Superior temporal gyrus (tissue), 1 donor: ENCODE measurements around the gene DYNLT1.

Experiments used
- DNase-seq: peaks from one replicate; pipeline ENCODE4 v3.0.0-alpha.2; 2016; ENCODE audit errors: extremely low spot score

DYNLT1 gene

GRCh38 chr6:158603261-158604047 is 41.1 kb downstream of the DYNLT1 start:
- DNase-seq = no peak

- DNase-seq = no peak
These were observed 44.9 kb downstream of the DYNLT1 start for GRCh38 chr6:158599635-158600034.

GRCh38 chr6:158597565-158597964 is 47.0 kb downstream of the DYNLT1 start:
- DNase-seq = no peak

GRCh38 chr6:158596861-158597260 is 47.7 kb downstream of the DYNLT1 start:
- peak; percentile 27 for DNase-seq

- no peak for DNase-seq
These were observed 49.3 kb downstream of the DYNLT1 start for GRCh38 chr6:158595223-158595622.

GRCh38 chr6:158593670-158594069 is 50.9 kb downstream of the DYNLT1 start:
- no peak for DNase-seq

- DNase-seq = no peak
These were observed 52.7 kb downstream of the DYNLT1 start for GRCh38 chr6:158591810-158592209.

GRCh38 chr6:158591134-158591809 is 53.3 kb downstream of the DYNLT1 start:
- no peak for DNase-seq

- peak; percentile 48 for DNase-seq
These were observed 55.2 kb downstream of the DYNLT1 start for GRCh38 chr6:158589366-158589765.

GRCh38 chr6:158586652-158587051 is 57.9 kb downstream of the DYNLT1 start:
- no peak for DNase-seq
